ENCODE data around the gene RPUSD2. TPM values are rescaled to one million over a fixed set of nuclear protein-coding genes. Genes with fewer than 3 reads are reported as not detected.

RPUSD2 gene
- polyA plus RNA-seq, 3 donors: 1.1 to 6.3 (median 4.3) TPM

DNA sequence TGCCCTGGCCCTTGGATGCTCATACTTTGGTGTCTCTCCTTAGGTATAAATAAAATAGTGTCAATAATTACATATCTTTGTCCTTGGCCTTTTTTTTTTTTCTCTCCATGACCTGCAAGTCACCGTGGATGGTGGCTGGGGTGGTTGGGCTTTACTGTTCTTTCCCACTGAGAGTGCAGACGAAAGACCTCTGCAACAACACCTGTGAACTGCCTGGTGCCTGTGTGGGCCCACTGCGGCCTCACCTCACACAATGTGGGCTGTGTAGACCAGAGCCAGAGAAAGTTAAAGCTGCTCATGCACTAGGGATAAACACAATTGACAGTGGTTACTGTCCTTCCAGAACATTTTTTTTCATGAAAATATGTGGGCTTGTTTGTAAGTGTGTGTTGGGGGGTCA lies 43.2 kb upstream of the RPUSD2 start:
- WGBS (ENCODE audit: insufficient coverage): no CpG with 5 or more reads among the region's 3 CpGs
- H3K9ac ChIP-seq (ENCODE audit: insufficient read depth, low read length, poor library complexity, severe bottlenecking): no peak overlapping the region
- TF ChIP-seq, protein P1, sequence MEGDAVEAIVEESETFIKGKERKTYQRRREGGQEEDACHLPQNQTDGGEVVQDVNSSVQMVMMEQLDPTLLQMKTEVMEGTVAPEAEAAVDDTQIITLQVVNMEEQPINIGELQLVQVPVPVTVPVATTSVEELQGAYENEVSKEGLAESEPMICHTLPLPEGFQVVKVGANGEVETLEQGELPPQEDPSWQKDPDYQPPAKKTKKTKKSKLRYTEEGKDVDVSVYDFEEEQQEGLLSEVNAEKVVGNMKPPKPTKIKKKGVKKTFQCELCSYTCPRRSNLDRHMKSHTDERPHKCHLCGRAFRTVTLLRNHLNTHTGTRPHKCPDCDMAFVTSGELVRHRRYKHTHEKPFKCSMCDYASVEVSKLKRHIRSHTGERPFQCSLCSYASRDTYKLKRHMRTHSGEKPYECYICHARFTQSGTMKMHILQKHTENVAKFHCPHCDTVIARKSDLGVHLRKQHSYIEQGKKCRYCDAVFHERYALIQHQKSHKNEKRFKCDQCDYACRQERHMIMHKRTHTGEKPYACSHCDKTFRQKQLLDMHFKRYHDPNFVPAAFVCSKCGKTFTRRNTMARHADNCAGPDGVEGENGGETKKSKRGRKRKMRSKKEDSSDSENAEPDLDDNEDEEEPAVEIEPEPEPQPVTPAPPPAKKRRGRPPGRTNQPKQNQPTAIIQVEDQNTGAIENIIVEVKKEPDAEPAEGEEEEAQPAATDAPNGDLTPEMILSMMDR (IDR thresholded peaks at IDR 0.05): no peak
- H3K27ac ChIP-seq (ENCODE audit: low read depth in 1 of 2, low read length in 2 of 2): no peak overlapping the region
- Mint-ChIP-seq H3K36me3 (no peaks in the 10 kb centered on the region), H3K4me3 (no peak overlapping the region), H3K9me3 (no peaks in the 10 kb centered on the region), H3K4me1 (peaks cover 5% of the 10 kb centered on the region), H3K27me3 (ENCODE audit: low read depth in 3 of 3) (peaks cover 0 to 3% (median 0%) of the 10 kb centered on the region in 3 donors), H3K27ac (peak overlapping the region in 2 of 7 donors; percentile 1 to 53)
- no peaks in the 10 kb centered on the region for H3K79me2 ChIP-seq (ENCODE audit: insufficient read depth, low read length)
- no peaks in the 10 kb centered on the region for H3K36me3 ChIP-seq (replicated peaks in 1 of 2; ENCODE audit: control insufficient read depth in 1 of 2, insufficient read depth in 2 of 2, low read length in 2 of 2)
- H3K4me2 ChIP-seq (replicated peaks; ENCODE audit: extremely low read depth, low read length, poor library complexity, severe bottlenecking): no peak overlapping the region
- intact Hi-C loops (cut with micrococcal nuclease): no loop called here
- DNase-seq: no peak
- H2AFZ ChIP-seq (ENCODE audit: insufficient read depth, low read depth, low read length, poor library complexity, severe bottlenecking): no peak overlapping the region
- no peaks in the 10 kb centered on the region for H3K27me3 ChIP-seq (ENCODE audit: control insufficient read depth in 2 of 2, insufficient read depth in 2 of 2, low read length in 2 of 2)
- no peaks in the 10 kb centered on the region for H3K9me3 ChIP-seq (replicated peaks in 1 of 2; ENCODE audit: control insufficient read depth in 1 of 2, insufficient read depth in 1 of 2, low read length in 2 of 2)
- no peak overlapping the region for H3K4me3 ChIP-seq (replicated peaks in 1 of 3; ENCODE audit: low read depth in 2 of 3, low read length in 3 of 3)
- peaks cover 0 to 3% of the 10 kb centered on the region in 2 donors for H3K4me1 ChIP-seq (ENCODE audit: control insufficient read depth in 1 of 2, insufficient read depth in 2 of 2, low read length in 2 of 2)
- H4K20me1 ChIP-seq (ENCODE audit: insufficient read depth, low read length): no peaks in the 10 kb centered on the region

DNA sequence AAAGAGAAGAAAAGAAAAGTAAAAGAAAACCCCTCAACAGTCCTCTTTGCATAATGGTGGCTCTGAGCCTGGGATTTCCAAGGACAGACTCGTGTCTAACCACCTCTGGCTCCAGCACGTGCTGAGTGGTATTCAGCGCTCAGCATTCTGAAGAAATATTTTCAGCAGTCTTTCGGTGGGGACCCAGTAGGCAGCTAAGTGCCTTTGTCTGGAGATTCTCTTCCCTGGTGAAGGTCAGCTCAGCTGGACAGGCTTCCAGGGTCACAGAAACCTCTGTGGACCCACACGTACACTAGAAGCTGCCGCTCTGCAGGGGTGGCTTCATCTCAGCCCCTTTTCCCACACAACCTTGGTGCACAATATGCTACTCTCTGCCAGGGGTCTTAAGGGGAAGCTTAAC lies 40.3 kb upstream of the RPUSD2 start:
- intact Hi-C loops (cut with micrococcal nuclease): no loop called here
- H3K27me3 ChIP-seq (ENCODE audit: control insufficient read depth in 2 of 2, insufficient read depth in 2 of 2, low read length in 2 of 2): no peaks in the 10 kb centered on the region
- H3K4me3 ChIP-seq (replicated peaks in 1 of 3; ENCODE audit: low read depth in 2 of 3, low read length in 3 of 3): no peak overlapping the region
- Mint-ChIP-seq H3K27me3 (ENCODE audit: low read depth in 3 of 3) (peaks cover 0 to 4% (median 0%) of the 10 kb centered on the region in 3 donors), H3K4me1 (no peaks in the 10 kb centered on the region), H3K9me3 (no peaks in the 10 kb centered on the region), H3K36me3 (no peaks in the 10 kb centered on the region), H3K4me3 (no peak overlapping the region), H3K27ac (no peak overlapping the region)
- DNase-seq: no peak
- no peak overlapping the region for H2AFZ ChIP-seq (ENCODE audit: insufficient read depth, low read depth, low read length, poor library complexity, severe bottlenecking)
- no peaks in the 10 kb centered on the region for H3K4me1 ChIP-seq (ENCODE audit: control insufficient read depth in 1 of 2, insufficient read depth in 2 of 2, low read length in 2 of 2)
- TF ChIP-seq, protein P1 (IDR thresholded peaks at IDR 0.05): no peak
- no peaks in the 10 kb centered on the region for H3K36me3 ChIP-seq (replicated peaks in 1 of 2; ENCODE audit: control insufficient read depth in 1 of 2, insufficient read depth in 2 of 2, low read length in 2 of 2)
- no peak overlapping the region for H3K4me2 ChIP-seq (replicated peaks; ENCODE audit: extremely low read depth, low read length, poor library complexity, severe bottlenecking)
- H3K27ac ChIP-seq (ENCODE audit: low read depth in 1 of 2, low read length in 2 of 2): no peak overlapping the region
- H3K79me2 ChIP-seq (ENCODE audit: insufficient read depth, low read length): no peaks in the 10 kb centered on the region
- H3K9ac ChIP-seq (ENCODE audit: insufficient read depth, low read length, poor library complexity, severe bottlenecking): no peak overlapping the region
- no peaks in the 10 kb centered on the region for H3K9me3 ChIP-seq (replicated peaks in 1 of 2; ENCODE audit: control insufficient read depth in 1 of 2, insufficient read depth in 1 of 2, low read length in 2 of 2)
- H4K20me1 ChIP-seq (ENCODE audit: insufficient read depth, low read length): no peaks in the 10 kb centered on the region
- 99% methylated on average over 6 of the region's 6 CpGs for WGBS (ENCODE audit: insufficient coverage)
